K562 (cell line): ENCODE data around the gene SLC6A13. TPM values are rescaled to one million over a fixed set of nuclear protein-coding genes. Genes with fewer than 3 reads are reported as not detected.

Experiments used
- ATAC-seq: fragments of 200-7000 bp; cut with Tn5 transposase; 3 replicates; pipeline ENCODE4 v1.9.1; 2020; ENCODE audit warnings: moderate library complexity
- BruUV-seq: library from RNA; stranded (reverse); fragments of 400-500 nt; replicated peaks from 2 replicates; lab custom pipeline; 2021; lab: Mats Ljungman, UMichigan
- CTCF ChIA-PET: fragments of 300-600 bp; formaldehyde crosslinking; extraction: SDS; loops from one replicate; lab custom pipeline; 2021; ENCODE audit warnings: low intra/inter-chr PET ratio; lab: Yijun Ruan, JAX
- POLR2A ChIA-PET: fragments of 300-600, 350-650 bp; sonication (Branson Sonifier 250); formaldehyde crosslinking; extraction: SDS; loops from one replicate; lab custom pipeline; 2021; ENCODE audit warnings: antibody characterized with exemption, inconsistent platforms; lab: Yijun Ruan, JAX
- DNase-seq, 4 experiments: peaks; one replicate each; pipeline versions ENCODE4 v3.0.0 to v3.0.0-alpha.2; 2011 to 2018; ENCODE audit warnings: low spot score in 3 of 4, mixed read lengths in 3 of 4; ENCODE audit errors: extremely low read depth in 1 of 4
- FAIRE-seq: peaks from 2 replicates; lab custom pipeline; 2011; peaks lifted over from hg19 to GRCh38; lab: Jason Lieb, UNC
- H2AFZ ChIP-seq: 2 replicates; pipeline ENCODE4 v1.6.0; 2011; ENCODE audit warnings: low read depth, low read length, control low read depth, inconsistent platforms
- H3K27ac ChIP-seq: fragments of 200-600 bp; 3 replicates; pipeline ENCODE4 v1.8.0; 2011; ENCODE audit warnings: low read depth, mild to moderate bottlenecking, control low read depth, inconsistent platforms, low read length, moderate library complexity, mixed read lengths; ENCODE audit errors: extremely low read depth
- H3K27me3 ChIP-seq, 2 experiments: fragments of 300-600 bp in 1 of 2; 2 replicates in 1 of 2; 3 replicates in 1 of 2; pipeline versions ENCODE4 v1.6.0 to v1.8.0; 2011; ENCODE audit warnings: inconsistent platforms in 2 of 2, low read length in 2 of 2, mild to moderate bottlenecking in 1 of 2, mixed read lengths in 1 of 2, moderate library complexity in 1 of 2; ENCODE audit not compliant: control insufficient read depth in 2 of 2, insufficient read depth in 2 of 2
- H3K36me3 ChIP-seq: fragments of 300-600 bp; 3 replicates; pipeline ENCODE4 v1.8.0; 2011; ENCODE audit warnings: mild to moderate bottlenecking, low read length, inconsistent platforms; ENCODE audit not compliant: control insufficient read depth, insufficient read depth
- H3K4me1 ChIP-seq, 2 experiments: fragments of 200-600 bp in 1 of 2; replicated peaks in 1 of 2; 2 replicates in 1 of 2; 3 replicates in 1 of 2; pipeline versions ENCODE4 v1.5.1 to v1.8.0; 2011; ENCODE audit warnings: inconsistent platforms in 2 of 2, low read length in 2 of 2, mild to moderate bottlenecking in 1 of 2, mixed read lengths in 1 of 2, moderate library complexity in 1 of 2; ENCODE audit not compliant: control insufficient read depth in 2 of 2, insufficient read depth in 2 of 2
- H3K4me2 ChIP-seq: 2 replicates; pipeline ENCODE4 v1.6.1; 2011; ENCODE audit warnings: low read length, control low read depth, inconsistent platforms, mixed read lengths; ENCODE audit not compliant: insufficient read depth
- H3K4me3 ChIP-seq: fragments of 200-600 bp; sonication (generic), shearing (Covaris generic); 2 replicates; pipeline ENCODE4 v1.5.1; 2016; ENCODE audit warnings: control low read depth, inconsistent platforms
- H3K79me2 ChIP-seq: fragments of 200-600 bp; 3 replicates; pipeline ENCODE4 v1.8.0; 2011; ENCODE audit warnings: low read length, inconsistent platforms; ENCODE audit not compliant: control insufficient read depth, insufficient read depth
- H3K9ac ChIP-seq, 2 experiments: 2 replicates each; pipeline versions ENCODE4 v1.6.0 to v1.6.1; 2011; ENCODE audit warnings: low read depth in 2 of 2, low read length in 2 of 2, control low read depth in 1 of 2, inconsistent platforms in 1 of 2, mild to moderate bottlenecking in 1 of 2, mixed read lengths in 1 of 2; ENCODE audit not compliant: insufficient read depth in 1 of 2
- H3K9me1 ChIP-seq: one replicate; pipeline ENCODE4 v1.6.0; 2011; ENCODE audit warnings: inconsistent platforms, mild to moderate bottlenecking, low read length, moderate library complexity; ENCODE audit not compliant: control insufficient read depth, insufficient read depth
- H3K9me3 ChIP-seq: replicated peaks from 2 replicates; pipeline ENCODE4 v1.5.1; 2011; ENCODE audit warnings: low read depth, low read length, inconsistent platforms; ENCODE audit not compliant: control insufficient read depth, insufficient read depth
- H4K20me1 ChIP-seq: replicated peaks from 2 replicates; pipeline ENCODE4 v1.6.1; 2011; ENCODE audit warnings: low read length, inconsistent platforms, mixed read lengths; ENCODE audit not compliant: control insufficient read depth, insufficient read depth
- BACH1 ChIP-seq: fragments of 200-800 bp; sonication (Bioruptor generic); IDR thresholded peaks from 2 replicates; pipeline ENCODE4 v1.6.1; 2016; ENCODE audit warnings: missing genetic modification characterization, missing compliant biosample characterization
- BRCA1 ChIP-seq, 2 experiments: fragments of 450-650 bp in 1 of 2; sonication (generic) in 1 of 2; formaldehyde crosslinking in 1 of 2; IDR thresholded peaks; 2 replicates each; pipeline versions ENCODE4 v1.5.0 to v1.6.1; 2017 to 2020; ENCODE audit warnings: mild to moderate bottlenecking in 1 of 2, missing genetic modification reagents in 1 of 2
- NR1H2 ChIP-seq: sonication (generic); formaldehyde crosslinking; IDR thresholded peaks from 2 replicates; pipeline ENCODE4 v1.4.0; 2020; ENCODE audit warnings: mild to moderate bottlenecking, missing genetic modification reagents
- POLR2B ChIP-seq: fragments of 450-650 bp; IDR thresholded peaks from 2 replicates; pipeline ENCODE4 v1.6.1; 2018; ENCODE audit warnings: low read depth; ENCODE audit not compliant: partially characterized antibody
- PTTG1 ChIP-seq: fragments of 450-650 bp; IDR thresholded peaks from 2 replicates; pipeline ENCODE4 v1.6.1; 2016; ENCODE audit warnings: low read depth, mild to moderate bottlenecking, missing genetic modification characterization, missing compliant biosample characterization
- ZNF551 ChIP-seq: fragments of 250-450 bp; sonication (Bioruptor Pico); IDR thresholded peaks from 2 replicates; pipeline ENCODE4 v1.5.0; 2021; ENCODE audit warnings: mild to moderate bottlenecking, moderate library complexity
- WGBS: fragments of 100-300 bp; shearing (Covaris generic); methylation state at CpG from one replicate; pipeline ENCODE4 v1.1.6; 2016; ENCODE audit warnings: low coverage, mixed read lengths; ENCODE audit not compliant: insufficient coverage; ENCODE audit errors: missing lambda C conversion rate; 5-methylcytosine and 5-hydroxymethylcytosine counted together
- in situ Hi-C: fragments of 300-500 bp; cut with MboI; formaldehyde crosslinking; loops from 4 replicates; pipeline ENCODE4 v1.15.0; 2018; ENCODE audit warnings: inconsistent platforms, mixed read lengths
- intact Hi-C: fragments of 100-400 bp; cut with micrococcal nuclease; formaldehyde crosslinking; loops from 2 replicates; pipeline ENCODE4 v1.14.2; 2022
- polyA plus RNA-seq, 8 experiments: library from polyadenylated mRNA; depleted of rRNA in 4 of 8; stranded (reverse) in 5 of 8; unstranded in 3 of 8; fragments of >200 nt; fragmentation: Nextera tagmentation in 2 of 8; fragmentation: Illumina TruSeq in 1 of 8; extraction: Ambion mirVana in 2 of 8; extraction: Trizol in 1 of 8; gene quantifications; 2 replicates each; pipeline versions ENCODE4 v1.2.1 to v1.2.3, GENCODE V29; 2011 to 2014; ENCODE audit warnings: inconsistent platforms in 1 of 8, missing spikeins in 1 of 8
- total RNA-seq, 7 experiments: library from RNA; depleted of rRNA in 6 of 7; stranded (reverse); fragments of >200 nt in 6 of 7; fragmentation: Illumina TruSeq in 2 of 7; extraction: Trizol in 2 of 7; gene quantifications; 2 replicates each; pipeline versions ENCODE4 v1.2.1 to v1.2.3, GENCODE V29; 2011 to 2021; ENCODE audit warnings: low replicate concordance in 1 of 7
- TF ChIP-seq, protein P1 (sequence below), 2 experiments: fragments of 450-650 bp in 1 of 2; sonication (generic) in 1 of 2; formaldehyde crosslinking; conservative IDR thresholded peaks; 2 replicates each; pipeline versions ENCODE4 v1.4.0 to v1.8.1; 2020 to 2022; ENCODE audit warnings: mild to moderate bottlenecking in 1 of 2, missing genetic modification reagents in 1 of 2

Gene SLC6A13
- total and polyA plus RNA-seq, 9 of the 15 experiments (the other 6 are each of a cell fraction or from before 2014, with no cell fraction given) = 0.06 to 0.33 (median 0.22) TPM; not detected in 4

DNA sequence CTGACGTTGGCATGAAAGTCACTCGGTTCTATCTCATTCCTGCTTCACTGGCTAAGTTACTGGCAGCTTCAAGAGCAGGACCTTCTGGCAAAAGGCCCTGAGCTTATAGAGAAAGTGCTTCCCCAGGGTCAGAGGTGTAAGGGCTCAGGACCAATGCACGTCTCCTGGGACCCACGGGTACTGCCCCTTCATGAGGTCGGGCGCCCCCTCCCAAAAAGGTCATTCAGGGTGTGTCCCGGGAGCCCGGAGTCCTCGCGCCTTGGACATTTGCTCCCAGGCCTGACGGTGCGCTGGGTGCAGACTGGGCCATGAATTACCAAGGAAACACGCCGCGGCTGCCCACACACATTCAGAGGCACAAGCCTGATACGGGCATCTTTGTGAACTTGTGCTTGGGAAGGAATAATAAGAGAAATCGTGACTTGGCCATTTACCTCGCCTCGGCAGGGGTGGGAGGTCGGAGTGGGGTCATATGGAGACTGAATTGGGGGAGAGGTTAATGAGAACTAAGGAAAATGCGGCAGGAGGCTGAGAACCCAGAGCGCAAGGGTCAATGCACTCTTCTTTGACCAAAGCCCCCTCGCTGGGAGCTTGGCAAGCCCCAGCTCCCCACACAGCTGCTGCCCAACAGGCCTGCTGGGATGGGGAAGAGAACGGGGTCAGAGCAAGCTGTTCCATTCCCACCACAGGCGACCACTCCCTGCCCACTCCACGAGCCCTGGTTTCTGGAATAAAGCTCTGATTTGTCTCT lies 33.0 kb downstream of the SLC6A13 start:
- no peak overlapping the region for H3K4me3 ChIP-seq
- no TSS peak for BruUV-seq
- no peak overlapping the region for H2AFZ ChIP-seq
- in situ Hi-C loops = no loop called here
- intact Hi-C loops = no loop called here
- FAIRE-seq (no peak), ATAC-seq (no peak), DNase-seq (no peak)
- no peak overlapping the region for H3K27ac ChIP-seq
- ChIA-PET POLR2A (no interaction called here), CTCF (interaction anchor here (0.8 kb wide), 1 partner anchor 222 kb away, joined by 4 read pairs; no protein-coding TSS in a partner anchor)
- no peak overlapping the region for H3K4me2 ChIP-seq
- no peaks in the 10 kb centered on the region for H3K9me3 ChIP-seq
- peaks cover 10 to 71% of the 10 kb centered on the region in 2 experiments for H3K27me3 ChIP-seq
- no peaks in the 10 kb centered on the region for H3K9me1 ChIP-seq
- TF ChIP-seq BRCA1 (IDR thresholded peaks at IDR 0.05) (no peak), BRCA1 (CRISPR knock-in tag; IDR thresholded peaks at IDR 0.05) (no peak), ZNF551 (no peak), NR1H2 (CRISPR knock-in tag) (no peak), PTTG1 (tag) (no peak), BACH1 (tag) (no peak), POLR2B (no peak)
- TF ChIP-seq, protein P1, sequence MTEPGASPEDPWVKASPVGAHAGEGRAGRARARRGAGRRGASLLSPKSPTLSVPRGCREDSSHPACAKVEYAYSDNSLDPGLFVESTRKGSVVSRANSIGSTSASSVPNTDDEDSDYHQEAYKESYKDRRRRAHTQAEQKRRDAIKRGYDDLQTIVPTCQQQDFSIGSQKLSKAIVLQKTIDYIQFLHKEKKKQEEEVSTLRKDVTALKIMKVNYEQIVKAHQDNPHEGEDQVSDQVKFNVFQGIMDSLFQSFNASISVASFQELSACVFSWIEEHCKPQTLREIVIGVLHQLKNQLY (CRISPR knock-in tag; conservative IDR thresholded peaks at IDR 0.05) = no peak
- no peaks in the 10 kb centered on the region for H3K79me2 ChIP-seq
- no peaks in the 10 kb centered on the region; a peak in 1 of 5 replicates for H3K4me1 ChIP-seq
- H4K20me1 ChIP-seq = no peaks in the 10 kb centered on the region
- H3K9ac ChIP-seq = no peak overlapping the region
- H3K36me3 ChIP-seq = no peaks in the 10 kb centered on the region
- WGBS = 6% methylated on average over 20 of the region's 26 CpGs
